GM18517 (cell line): ENCODE data around the gene REEP3.
"Not testable (repeated sequence)": the region's sequence is repeated elsewhere in the genome, so short reads cannot be mapped to it uniquely, and the experiment has no call there.

Source experiments
- ATAC-seq: cut with Tn5 transposase; IDR thresholded peaks from one replicate; pipeline ENCODE4 v1.9.1; 2021; ENCODE audit warnings: mild to moderate bottlenecking, moderate library complexity; ENCODE audit not compliant: unreplicated experiment

The REEP3 gene

GRCh38 chr10:63661347-63661746 lies 140.1 kb downstream of the REEP3 start:
- no peak for ATAC-seq

- no peak for ATAC-seq
These were observed 143.2 kb downstream of the REEP3 start for GRCh38 chr10:63664341-63664885.

- ATAC-seq, result not testable (repeated sequence)
These were observed 143.9 kb downstream of the REEP3 start for GRCh38 chr10:63665006-63665580.

- no peak for ATAC-seq
These were observed 144.5 kb downstream of the REEP3 start for GRCh38 chr10:63665670-63666134.

- ATAC-seq, result peak; percentile 78
These were observed 145.7 kb downstream of the REEP3 start for GRCh38 chr10:63666836-63667383.

- no peak for ATAC-seq
These were observed 146.6 kb downstream of the REEP3 start for GRCh38 chr10:63667596-63668480.

- ATAC-seq, result no peak
These were observed 149.2 kb downstream of the REEP3 start for GRCh38 chr10:63670291-63670898.

GRCh38 chr10:63671317-63671937 lies 150.2 kb downstream of the REEP3 start:
- no peak for ATAC-seq

- ATAC-seq, result no peak
These were observed 151.3 kb downstream of the REEP3 start for GRCh38 chr10:63672491-63672890.

GRCh38 chr10:63673246-63673645 lies 152.0 kb downstream of the REEP3 start:
- no peak for ATAC-seq

- no peak for ATAC-seq
These were observed 152.6 kb downstream of the REEP3 start for GRCh38 chr10:63673846-63674245.
